ENCODE data around the gene MAFF.
"Not testable (repeated sequence)": the region's sequence is repeated elsewhere in the genome, so short reads cannot be mapped to it uniquely, and the experiment has no call there.

Gene MAFF

GRCh38 chr22:38175206-38176118 lies 26.3 kb upstream of the MAFF start:
- no peak overlapping the region for H3K9ac ChIP-seq (ENCODE audit: low read length)
- H3K79me2 ChIP-seq (ENCODE audit: insufficient read depth, low read length) = no peaks in the 10 kb centered on the region
- no peaks in the 10 kb centered on the region for H4K20me1 ChIP-seq (ENCODE audit: insufficient read depth, low read length)
- H3K4me3 ChIP-seq (ENCODE audit: low read depth, low read length, poor library complexity, severe bottlenecking) = no peak overlapping the region
- H3K9me3 ChIP-seq (ENCODE audit: low read length) = no peaks in the 10 kb centered on the region
- TF ChIP-seq CTCF (IDR thresholded peaks at IDR 0.05; ENCODE audit: low read length) (no peak), EZH2 (IDR thresholded peaks at IDR 0.05; ENCODE audit: borderline replicate concordance, low read length) (no peak)
- no peaks in the 10 kb centered on the region for H3F3A ChIP-seq (ENCODE audit: insufficient read depth, low read length)
- H3K4me1 ChIP-seq (ENCODE audit: insufficient read depth, low read length, severe bottlenecking) = peaks cover 38% of the 10 kb centered on the region
- H2AFZ ChIP-seq (ENCODE audit: low read length) = no peak overlapping the region
- H3K27ac ChIP-seq (ENCODE audit: low read depth, low read length, poor library complexity, severe bottlenecking) = no peak overlapping the region
- H3K9me2 ChIP-seq (ENCODE audit: low read depth, low read length) = no peaks in the 10 kb centered on the region
- no peak overlapping the region for H3K4me2 ChIP-seq (ENCODE audit: low read length)
- H3K36me3 ChIP-seq (ENCODE audit: insufficient read depth, low read length) = peaks cover 6% of the 10 kb centered on the region; the same call in 1 of the 2 replicates
- H3K27me3 ChIP-seq (ENCODE audit: insufficient read depth, low read length) = no peaks in the 10 kb centered on the region

- no peaks in the 10 kb centered on the region for H3K9me3 ChIP-seq (ENCODE audit: low read length)
- H3K9ac ChIP-seq (ENCODE audit: low read length) = no peak overlapping the region
- no peaks in the 10 kb centered on the region for H3K79me2 ChIP-seq (ENCODE audit: insufficient read depth, low read length)
- H3K4me1 ChIP-seq (ENCODE audit: insufficient read depth, low read length, severe bottlenecking) = peaks cover 46% of the 10 kb centered on the region
- no peaks in the 10 kb centered on the region for H3K27me3 ChIP-seq (ENCODE audit: insufficient read depth, low read length)
- H3K4me3 ChIP-seq (ENCODE audit: low read depth, low read length, poor library complexity, severe bottlenecking) = no peak overlapping the region
- no peaks in the 10 kb centered on the region for H3K9me2 ChIP-seq (ENCODE audit: low read depth, low read length)
- no peaks in the 10 kb centered on the region for H3F3A ChIP-seq (ENCODE audit: insufficient read depth, low read length)
- H2AFZ ChIP-seq (ENCODE audit: low read length) = no peak overlapping the region
- TF ChIP-seq EZH2 (IDR thresholded peaks at IDR 0.05; ENCODE audit: borderline replicate concordance, low read length) = no peak
- TF ChIP-seq CTCF (IDR thresholded peaks at IDR 0.05; ENCODE audit: low read length) = no peak
- no peak overlapping the region for H3K4me2 ChIP-seq (ENCODE audit: low read length)
- peaks cover 6% of the 10 kb centered on the region; the same call in 1 of the 2 replicates for H3K36me3 ChIP-seq (ENCODE audit: insufficient read depth, low read length)
- no peak overlapping the region for H3K27ac ChIP-seq (ENCODE audit: low read depth, low read length, poor library complexity, severe bottlenecking)
- no peaks in the 10 kb centered on the region for H4K20me1 ChIP-seq (ENCODE audit: insufficient read depth, low read length)
Measured at GRCh38 chr22:38176170-38176741, 25.5 kb upstream of the MAFF start.

GRCh38 chr22:38177044-38177443 lies 24.8 kb upstream of the MAFF start:
- H3K4me2 ChIP-seq (ENCODE audit: low read length) = no peak overlapping the region
- H2AFZ ChIP-seq (ENCODE audit: low read length) = no peak overlapping the region
- no peak for TF ChIP-seq EZH2 (IDR thresholded peaks at IDR 0.05; ENCODE audit: borderline replicate concordance, low read length)
- no peak for TF ChIP-seq CTCF (IDR thresholded peaks at IDR 0.05; ENCODE audit: low read length)
- H3F3A ChIP-seq (ENCODE audit: insufficient read depth, low read length) = no peaks in the 10 kb centered on the region
- no peaks in the 10 kb centered on the region for H3K79me2 ChIP-seq (ENCODE audit: insufficient read depth, low read length)
- peaks cover 6% of the 10 kb centered on the region; the same call in 1 of the 2 replicates for H3K36me3 ChIP-seq (ENCODE audit: insufficient read depth, low read length)
- H3K9me3 ChIP-seq (ENCODE audit: low read length) = no peaks in the 10 kb centered on the region
- no peaks in the 10 kb centered on the region for H3K9me2 ChIP-seq (ENCODE audit: low read depth, low read length)
- no peaks in the 10 kb centered on the region for H4K20me1 ChIP-seq (ENCODE audit: insufficient read depth, low read length)
- no peak overlapping the region for H3K9ac ChIP-seq (ENCODE audit: low read length)
- H3K4me3 ChIP-seq (ENCODE audit: low read depth, low read length, poor library complexity, severe bottlenecking) = no peak overlapping the region
- no peaks in the 10 kb centered on the region for H3K27me3 ChIP-seq (ENCODE audit: insufficient read depth, low read length)
- H3K27ac ChIP-seq (ENCODE audit: low read depth, low read length, poor library complexity, severe bottlenecking) = no peak overlapping the region
- H3K4me1 ChIP-seq (ENCODE audit: insufficient read depth, low read length, severe bottlenecking) = peaks cover 46% of the 10 kb centered on the region

GRCh38 chr22:38177571-38177925 lies 24.2 kb upstream of the MAFF start:
- H4K20me1 ChIP-seq (ENCODE audit: insufficient read depth, low read length); H3K79me2 ChIP-seq (ENCODE audit: insufficient read depth, low read length); H3K9ac ChIP-seq (ENCODE audit: low read length); H3F3A ChIP-seq (ENCODE audit: insufficient read depth, low read length); H3K27ac ChIP-seq (ENCODE audit: low read depth, low read length, poor library complexity, severe bottlenecking); H3K36me3 ChIP-seq (ENCODE audit: insufficient read depth, low read length); H3K9me3 ChIP-seq (ENCODE audit: low read length); H3K9me2 ChIP-seq (ENCODE audit: low read depth, low read length); H2AFZ ChIP-seq (ENCODE audit: low read length); H3K4me2 ChIP-seq (ENCODE audit: low read length); H3K27me3 ChIP-seq (ENCODE audit: insufficient read depth, low read length); H3K4me3 ChIP-seq (ENCODE audit: low read depth, low read length, poor library complexity, severe bottlenecking): not testable (repeated sequence)
- H3K4me1 ChIP-seq (ENCODE audit: insufficient read depth, low read length, severe bottlenecking) = peaks cover 45% of the 10 kb centered on the region
